Sigmoid colon (tissue), 4 donors: ENCODE measurements around the gene CCDC188.

Experiments used
- CTCF ChIP-seq, 4 experiments: fragments of 450-650 bp in 3 of 4; fragments of 200-600 bp in 1 of 4; IDR thresholded peaks; one replicate each; pipeline ENCODE4 v1.5.1; 2016 to 2019; ENCODE audit warnings: antibody characterized with exemption in 4 of 4, mild to moderate bottlenecking in 3 of 4, moderate library complexity in 2 of 4
- POLR2A ChIP-seq, 2 donors: fragments of 450-650 bp; IDR thresholded peaks; one replicate each; pipeline ENCODE4 v1.6.1; 2016; ENCODE audit warnings: antibody characterized with exemption in 2 of 2, mild to moderate bottlenecking in 2 of 2, moderate library complexity in 2 of 2
- POLR2AphosphoS5 ChIP-seq, 4 donors: sonication (generic); formaldehyde crosslinking; IDR thresholded peaks; one replicate each; pipeline ENCODE4 v1.6.1; 2017; ENCODE audit warnings: antibody characterized with exemption in 4 of 4

- TF ChIP-seq POLR2A (IDR thresholded peaks at IDR 0.05) = no peak
- no peak for TF ChIP-seq CTCF (IDR thresholded peaks at IDR 0.05)
- TF ChIP-seq POLR2AphosphoS5 (IDR thresholded peaks at IDR 0.05) = no peak
These were observed 34.4 kb downstream of the CCDC188 start for GRCh38 chr22:20116376-20116950.
